NCI-H2171 treated with DMSO at 0.1 percent for 48 hours (cell line): ENCODE measurements around the gene SHISA4.

ENCODE experiments used
- DNase-seq: peaks from one replicate; lab custom pipeline; 2025; lab: John Stamatoyannopoulos, UW

SHISA4 gene

GRCh38 chr1:201882665-201883132, 6.0 kb upstream of the SHISA4 start:
- DNase-seq: no peak

GRCh38 chr1:201883266-201883665, 5.4 kb upstream of the SHISA4 start:
- DNase-seq: no peak

DNA sequence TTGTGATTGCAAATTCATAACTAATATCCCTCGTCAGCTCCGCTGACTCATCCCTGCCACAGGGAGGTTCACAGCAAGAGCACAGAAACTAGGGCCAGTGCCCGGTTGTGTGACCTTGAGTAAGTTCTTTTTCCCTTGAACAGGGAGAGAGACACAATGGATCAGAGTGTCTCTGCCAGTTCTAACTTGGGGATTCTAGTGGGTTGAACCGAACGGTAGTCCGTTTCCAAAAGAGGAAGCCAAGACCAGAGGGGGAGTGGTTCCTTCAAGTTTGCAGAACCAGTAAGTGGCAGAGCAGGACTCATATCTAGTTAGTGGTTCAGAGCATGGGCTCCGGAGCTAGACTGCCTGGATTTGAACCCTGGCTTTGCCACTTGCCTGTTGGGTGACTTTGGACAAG, 4.9 kb upstream of the SHISA4 start:
- DNase-seq: no peak

GRCh38 chr1:201884425-201884824, 4.3 kb upstream of the SHISA4 start:
- DNase-seq: peak; percentile 42

DNA sequence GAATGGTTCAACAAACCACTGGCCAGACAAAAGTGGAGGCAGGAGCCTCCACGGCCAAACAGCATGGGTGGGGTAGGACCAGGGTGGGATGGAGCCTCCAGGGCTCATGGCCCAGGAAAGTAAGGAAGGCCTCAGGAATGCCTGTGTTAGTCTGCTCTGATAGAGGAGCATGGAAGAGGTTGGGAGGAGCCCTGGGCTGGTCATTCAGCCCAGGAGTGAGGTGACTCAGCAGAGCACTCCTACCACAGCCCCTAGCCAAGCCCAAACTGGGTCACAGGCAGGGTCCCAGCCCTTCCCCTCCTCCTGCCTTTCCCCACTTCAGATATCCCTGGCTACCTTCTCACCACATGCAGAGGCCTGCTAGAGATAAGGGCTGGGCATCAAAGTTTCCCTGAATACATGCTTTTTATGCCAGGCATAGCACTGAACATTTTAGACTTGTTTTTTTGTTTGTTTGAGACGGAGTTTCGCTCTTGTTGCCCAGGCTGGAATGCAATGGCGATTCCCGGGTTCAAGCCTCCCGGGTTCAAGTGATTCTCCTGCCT, 3.1 kb upstream of the SHISA4 start:
- DNase-seq: no peak

GRCh38 chr1:201886103-201886885, 2.4 kb upstream of the SHISA4 start:
- no peak for DNase-seq

DNA sequence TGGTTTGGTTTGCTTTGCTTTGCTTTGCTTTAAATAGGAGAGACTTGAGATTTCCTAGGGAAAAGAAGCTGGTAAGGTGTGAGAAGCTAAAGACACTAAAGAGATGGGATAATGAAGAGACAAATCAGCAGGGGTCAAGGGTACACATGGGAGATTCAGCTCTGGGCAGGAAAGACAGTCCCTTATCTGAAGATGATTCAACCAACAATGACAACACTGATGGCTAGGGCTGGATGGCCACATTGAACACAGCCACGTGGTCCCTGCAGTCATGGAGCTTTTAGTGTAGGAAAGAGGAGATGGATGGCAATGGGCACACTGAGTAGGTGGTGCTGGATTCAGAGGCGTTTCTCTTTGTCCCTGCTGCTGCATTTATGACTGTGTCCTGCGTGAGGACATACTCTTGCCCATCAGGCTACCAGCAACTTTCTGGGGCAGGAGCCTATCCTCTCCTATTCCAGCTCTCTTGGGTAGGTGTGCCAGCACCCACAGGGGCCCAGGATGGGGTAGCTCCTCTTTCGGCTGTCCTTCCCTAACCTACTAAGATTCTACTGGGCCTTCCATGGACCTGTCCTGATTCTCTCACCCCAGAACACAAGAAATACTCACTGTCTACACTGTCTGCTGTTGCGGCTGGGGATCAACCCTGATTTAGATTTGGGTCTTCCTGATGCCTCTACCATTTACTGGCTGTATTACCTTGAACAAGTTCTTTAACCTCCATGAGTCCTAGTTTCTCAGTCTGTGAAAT, 1.4 kb upstream of the SHISA4 start:
- no peak for DNase-seq

GRCh38 chr1:201889090-201889968, 631 bp downstream of the SHISA4 start:
- DNase-seq: no peak

- DNase-seq: no peak
Measured at GRCh38 chr1:201890223-201890622, 1.5 kb downstream of the SHISA4 start.

DNA sequence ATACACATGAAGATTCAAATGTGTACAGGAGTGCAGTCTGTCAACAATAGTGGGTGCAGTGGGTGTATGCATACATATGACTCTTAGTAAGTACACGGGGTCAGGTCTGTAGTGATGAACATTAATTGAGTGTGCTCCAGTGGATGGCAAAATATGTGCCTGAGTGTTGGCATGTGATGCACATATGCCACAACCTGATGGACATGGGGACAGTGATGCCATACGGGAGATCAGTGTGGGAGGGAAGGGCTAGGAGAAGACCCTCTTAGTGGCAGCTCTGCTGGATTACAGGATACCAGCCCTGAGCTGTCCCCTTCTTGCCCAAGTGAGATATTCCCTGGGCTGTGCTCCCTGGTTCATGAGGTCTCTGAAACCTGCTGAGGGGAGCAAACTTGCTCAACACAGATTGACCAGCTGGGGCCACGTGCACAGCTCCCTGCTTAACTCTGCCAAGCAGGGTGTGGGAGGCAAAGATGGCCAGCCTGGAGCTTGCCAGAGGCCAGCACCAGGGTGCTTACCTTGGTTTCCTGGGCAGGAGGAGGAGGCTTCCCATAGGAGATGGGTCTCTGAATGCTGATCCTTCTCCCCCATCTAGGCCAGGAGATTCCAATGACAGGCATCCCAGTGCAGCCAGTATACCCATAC, 2.2 kb downstream of the SHISA4 start:
- DNase-seq: no peak

GRCh38 chr1:201891451-201892045, 2.9 kb downstream of the SHISA4 start:
- DNase-seq: no peak

DNA sequence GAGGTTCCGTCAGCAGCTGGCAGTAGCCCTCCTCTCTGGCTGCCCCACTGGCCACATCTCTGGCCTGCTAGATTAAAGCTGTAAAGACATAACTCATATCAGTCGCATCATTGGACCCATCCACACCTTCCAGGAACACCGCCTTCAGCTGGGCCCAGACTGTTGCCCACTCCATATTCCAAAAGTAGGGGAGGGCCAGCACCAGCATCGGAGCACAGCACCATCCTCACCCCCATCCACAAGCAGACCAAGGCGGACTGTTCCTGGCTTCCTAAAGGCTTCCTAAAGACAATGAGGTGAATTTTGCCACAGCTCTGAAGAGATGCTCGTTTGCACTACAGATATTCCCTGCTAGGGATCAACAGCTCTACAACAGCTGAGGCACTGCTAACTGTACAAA, 3.5 kb downstream of the SHISA4 start:
- DNase-seq: no peak

- no peak for DNase-seq
Measured at GRCh38 chr1:201893431-201893830, 4.7 kb downstream of the SHISA4 start.

- DNase-seq: no peak
Measured at GRCh38 chr1:201894343-201895119, 5.8 kb downstream of the SHISA4 start.

DNA sequence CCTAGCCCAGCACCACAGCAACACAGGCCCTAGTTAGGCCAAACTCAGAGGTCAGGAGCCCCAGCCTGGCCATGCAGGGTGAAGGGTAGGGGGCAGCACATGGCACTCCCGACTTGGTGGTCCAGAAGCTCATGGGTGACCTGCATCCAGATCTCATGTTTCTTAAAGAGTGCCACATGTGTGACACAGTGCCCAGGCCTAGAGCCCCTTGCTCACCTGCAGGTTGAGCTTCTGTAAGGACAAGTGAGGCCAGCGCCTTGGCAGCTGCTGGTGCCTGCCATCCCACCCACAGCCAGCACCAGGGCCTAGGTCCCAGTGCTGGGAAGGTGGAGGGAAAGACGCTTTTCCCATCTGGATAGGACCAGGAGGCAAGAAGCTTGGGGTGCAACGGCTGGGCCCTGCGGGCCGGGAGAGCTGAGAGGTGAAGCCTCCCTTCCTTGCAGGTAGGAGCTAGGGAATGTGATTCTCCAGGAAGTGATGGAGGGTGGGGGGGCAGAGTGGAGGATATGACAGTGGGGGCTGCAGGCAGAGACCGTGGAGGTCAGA, 6.5 kb downstream of the SHISA4 start:
- no peak for DNase-seq

- peak; percentile 82 for DNase-seq
Measured at GRCh38 chr1:201895913-201896807, 7.5 kb downstream of the SHISA4 start.

GRCh38 chr1:201896951-201897391, 8.3 kb downstream of the SHISA4 start:
- peak; percentile 11 for DNase-seq

DNA sequence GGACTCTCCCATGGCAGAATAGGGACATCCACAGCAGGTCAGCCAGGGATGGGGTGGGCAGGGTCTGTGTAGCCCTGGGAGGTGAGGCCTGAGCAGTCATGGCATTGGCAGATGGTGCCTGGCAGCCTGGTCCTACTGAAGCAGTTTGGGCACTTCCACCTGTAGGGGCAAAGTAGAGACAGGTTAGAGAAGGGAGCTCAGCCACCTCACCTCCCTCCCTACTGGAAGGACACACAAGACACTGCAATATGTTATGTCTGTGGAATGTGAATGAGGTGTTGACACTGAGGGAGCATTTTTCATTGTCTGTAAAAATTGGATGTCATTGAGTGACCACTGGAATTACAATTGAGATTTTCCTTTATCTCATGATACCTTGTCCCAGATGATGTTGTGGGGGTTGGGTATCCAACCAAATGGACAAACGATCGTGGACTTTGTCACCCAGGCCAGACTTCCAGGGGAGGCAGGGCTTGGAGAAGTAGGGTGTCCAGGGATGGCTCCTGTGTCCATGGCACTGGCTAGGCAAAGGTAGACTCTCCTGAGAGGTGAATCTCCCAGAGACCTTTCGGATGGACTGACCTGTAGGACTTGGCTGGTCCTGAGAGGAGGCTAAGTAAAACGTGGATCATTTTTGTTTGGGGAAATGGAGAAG, 9.7 kb downstream of the SHISA4 start:
- no peak for DNase-seq
